Erythroblast (primary cell): ENCODE results near the gene P2RY6.

Source experiments
- DNase-seq, 2 experiments: peaks; one replicate each; lab custom pipeline; 2025; lab: John Stamatoyannopoulos, UW
- GATA1 ChIP-seq: IDR thresholded peaks from 2 replicates; pipeline ENCODE4 v1.6.1; 2011; ENCODE audit warnings: low read depth, mild to moderate bottlenecking, control low read depth, low read length, moderate library complexity
- POLR2A ChIP-seq: IDR thresholded peaks from 2 replicates; pipeline ENCODE4 v1.6.1; 2011; ENCODE audit warnings: mild to moderate bottlenecking, low read length

Gene P2RY6

DNA sequence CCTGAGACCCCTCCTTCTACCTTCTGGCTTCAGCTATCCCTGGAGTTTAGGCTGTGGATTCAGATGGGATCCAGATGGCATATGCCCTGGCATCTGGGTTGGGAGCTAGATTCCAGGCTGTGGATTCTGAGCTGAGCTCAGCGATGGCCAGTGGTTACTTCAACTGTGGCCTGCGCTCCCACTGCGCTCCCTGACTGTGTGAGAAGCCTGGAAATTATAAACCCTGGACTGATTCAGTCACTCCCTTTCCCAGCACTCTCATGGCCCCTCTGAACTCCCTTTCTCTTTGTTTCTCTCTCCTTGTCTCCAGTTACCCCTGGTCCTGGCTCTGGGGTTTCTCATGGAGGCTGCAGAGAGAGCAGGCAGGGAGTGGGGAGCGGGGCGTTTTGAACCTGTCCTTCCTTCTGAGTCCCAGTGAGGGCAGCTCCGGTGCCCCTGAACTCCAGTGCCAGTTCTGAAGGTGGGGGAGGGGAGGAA is 40.8 kb downstream of the P2RY6 start:
- DNase-seq: no peak

DNA sequence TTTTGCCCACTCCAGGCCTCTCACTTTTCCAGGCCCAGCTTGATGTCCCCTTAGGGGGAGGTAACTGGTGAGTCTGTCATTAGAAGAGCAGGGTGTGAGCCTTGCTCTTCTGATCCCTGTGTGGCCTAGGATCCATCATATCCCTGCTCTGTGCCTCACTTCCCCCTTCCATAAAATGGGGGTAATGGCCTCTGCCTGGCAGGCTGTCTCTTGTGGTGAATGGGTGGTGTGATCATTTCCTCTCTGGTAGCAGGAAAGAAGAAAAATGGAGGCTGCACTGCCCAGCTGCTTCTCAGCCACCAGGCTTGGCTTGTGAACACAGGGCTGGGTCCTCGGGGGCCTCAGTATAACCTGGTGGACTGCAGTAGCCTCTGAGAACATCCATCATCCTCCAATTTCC is 41.5 kb downstream of the P2RY6 start:
- TF ChIP-seq POLR2A (no peak), GATA1 (no peak)
- DNase-seq: no peak

More for the DNA sequence above, 40.8 kb downstream of the P2RY6 start:
- no peak for TF ChIP-seq GATA1
- no peak for TF ChIP-seq POLR2A

DNA sequence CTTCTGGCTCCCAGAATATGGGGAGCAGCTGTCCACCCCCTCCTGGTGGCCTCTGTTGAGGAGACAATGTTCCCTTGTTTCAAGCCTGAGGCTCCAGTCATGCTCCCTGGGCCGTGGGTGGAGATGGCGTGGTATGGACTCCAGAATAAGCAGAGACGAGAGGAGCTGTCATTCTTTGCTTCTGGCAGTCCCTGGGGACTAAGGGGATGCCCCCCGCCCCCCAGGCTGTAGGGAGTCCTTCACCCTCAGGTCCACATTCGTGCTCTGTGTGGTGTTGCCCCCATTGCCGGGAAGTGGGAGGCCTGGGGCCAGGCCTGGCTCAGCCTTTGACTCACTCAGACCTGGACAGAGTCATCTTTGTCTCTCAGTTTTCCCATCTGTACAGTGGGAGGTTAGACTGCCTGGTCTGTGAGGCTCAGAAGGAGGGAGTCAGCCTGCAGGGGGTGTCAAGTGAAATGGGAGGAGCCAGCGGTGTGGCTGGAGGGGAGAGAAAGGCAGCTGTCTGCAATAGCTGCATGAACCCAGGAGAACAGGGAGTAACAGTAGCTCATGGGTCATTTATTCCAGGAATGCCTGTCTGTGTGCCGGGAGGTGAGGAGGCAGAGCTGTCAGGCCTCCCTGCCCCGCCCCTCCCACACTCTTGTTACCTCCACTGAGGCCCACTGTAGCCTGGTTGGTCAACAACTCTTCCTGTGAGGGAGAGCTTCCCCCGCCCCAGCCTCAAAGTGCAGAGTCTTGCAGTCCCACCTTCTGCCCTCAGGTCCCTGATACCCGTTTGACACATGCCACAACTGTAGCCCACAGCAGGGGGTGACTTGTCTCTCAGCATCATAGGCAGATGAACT is 42.2 kb downstream of the P2RY6 start:
- no peak for DNase-seq
- TF ChIP-seq POLR2A: no peak
- no peak for TF ChIP-seq GATA1

DNA sequence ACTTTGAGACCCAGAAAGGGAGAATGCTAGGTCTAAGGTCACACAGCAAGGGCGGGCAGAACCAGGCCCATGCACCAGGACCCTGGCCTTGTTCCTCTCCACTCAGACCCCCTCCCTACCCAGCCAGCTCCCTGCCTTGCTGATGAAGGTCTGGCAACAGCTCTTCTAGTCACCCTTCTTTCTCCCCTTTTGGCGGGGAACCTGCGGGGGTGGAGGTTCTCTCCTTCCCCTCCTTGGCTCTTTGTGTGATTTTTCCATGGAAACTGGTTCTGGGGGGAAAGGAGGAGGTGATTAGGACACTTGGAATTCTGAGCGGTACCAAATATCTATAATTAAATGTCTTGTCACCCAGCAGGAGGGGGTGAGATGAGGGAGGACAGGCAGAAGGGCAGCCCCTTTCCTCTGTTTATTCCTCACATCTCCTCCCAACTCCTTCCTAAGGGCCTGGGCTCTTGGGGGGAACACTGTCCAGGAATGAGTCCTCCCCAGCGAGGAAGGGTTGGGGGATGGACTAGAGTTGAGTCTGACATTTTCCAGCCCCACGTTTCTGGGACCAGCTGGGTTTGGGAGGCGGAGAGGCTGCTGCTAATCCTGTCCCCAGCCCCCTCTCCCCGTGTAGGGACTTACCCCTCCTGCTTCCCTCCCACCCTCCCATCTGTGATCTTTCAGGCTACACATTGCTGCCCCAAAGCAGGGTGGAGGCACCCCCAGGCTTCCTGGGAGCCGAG is 43.3 kb downstream of the P2RY6 start:
- DNase-seq: no peak
- TF ChIP-seq POLR2A (no peak), GATA1 (no peak)

DNA sequence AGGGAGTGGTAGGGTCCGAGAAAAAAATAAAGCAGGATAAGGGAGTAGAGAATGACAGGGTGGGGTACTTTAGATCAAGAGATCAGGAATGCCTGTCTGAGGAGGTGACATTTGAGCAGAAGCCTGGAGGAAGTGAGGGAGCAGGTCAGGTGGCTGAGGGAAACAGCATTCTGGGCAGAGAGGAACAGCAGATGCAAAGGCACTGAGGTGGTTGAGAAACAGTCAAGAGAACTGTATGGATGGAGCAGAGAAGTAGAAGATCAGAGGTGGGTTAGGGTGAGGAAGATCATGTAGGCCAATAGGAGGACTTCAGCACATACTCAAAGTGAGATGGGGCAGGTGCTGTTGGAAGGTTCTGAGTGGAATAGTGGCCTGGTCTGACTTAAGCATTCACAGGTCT is 44.3 kb downstream of the P2RY6 start:
- DNase-seq: no peak
- TF ChIP-seq POLR2A (no peak), GATA1 (no peak)

DNA sequence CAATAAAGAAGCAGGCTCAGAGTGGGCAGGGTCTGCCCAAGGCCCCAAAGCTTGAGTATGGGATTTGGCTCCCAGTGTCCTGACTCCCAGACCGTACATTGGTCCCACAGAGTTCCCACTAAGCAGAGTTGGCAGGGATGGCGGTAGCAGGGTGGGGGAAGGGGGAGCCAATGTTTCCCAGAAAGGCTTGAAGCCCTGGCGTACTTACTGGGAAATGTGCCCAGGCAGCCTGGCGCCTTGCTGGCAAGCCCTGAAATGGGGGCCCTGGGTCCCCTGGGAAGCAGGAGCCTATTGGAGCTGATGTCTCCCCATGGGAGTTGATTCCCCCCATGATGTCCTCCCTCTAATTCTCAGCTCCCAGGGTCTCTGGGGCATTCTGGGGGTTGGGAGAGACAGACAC is 45.2 kb downstream of the P2RY6 start:
- no peak for DNase-seq
- TF ChIP-seq GATA1: no peak
- TF ChIP-seq POLR2A: no peak

DNA sequence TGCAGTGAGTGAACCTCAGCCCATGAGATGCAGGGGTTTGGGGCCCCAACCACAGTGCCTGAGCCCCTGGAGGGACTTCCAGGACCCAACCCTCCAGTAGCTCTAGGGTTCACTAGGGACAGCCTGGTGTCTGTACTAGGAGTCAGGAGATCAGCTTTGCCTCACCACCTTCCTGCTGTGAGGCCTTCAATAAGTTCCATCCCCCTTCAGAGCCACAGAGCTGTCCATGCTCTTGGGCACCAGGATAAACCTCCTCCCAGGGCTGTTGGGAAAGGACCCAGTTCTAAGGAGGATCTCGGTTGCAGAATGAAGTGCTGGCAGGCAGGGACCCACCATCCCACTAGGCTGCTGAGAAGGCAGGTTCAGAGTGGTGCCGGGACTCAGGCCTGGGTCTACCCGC is 45.7 kb downstream of the P2RY6 start:
- no peak for DNase-seq
- no peak for TF ChIP-seq POLR2A
- TF ChIP-seq GATA1: no peak

DNA sequence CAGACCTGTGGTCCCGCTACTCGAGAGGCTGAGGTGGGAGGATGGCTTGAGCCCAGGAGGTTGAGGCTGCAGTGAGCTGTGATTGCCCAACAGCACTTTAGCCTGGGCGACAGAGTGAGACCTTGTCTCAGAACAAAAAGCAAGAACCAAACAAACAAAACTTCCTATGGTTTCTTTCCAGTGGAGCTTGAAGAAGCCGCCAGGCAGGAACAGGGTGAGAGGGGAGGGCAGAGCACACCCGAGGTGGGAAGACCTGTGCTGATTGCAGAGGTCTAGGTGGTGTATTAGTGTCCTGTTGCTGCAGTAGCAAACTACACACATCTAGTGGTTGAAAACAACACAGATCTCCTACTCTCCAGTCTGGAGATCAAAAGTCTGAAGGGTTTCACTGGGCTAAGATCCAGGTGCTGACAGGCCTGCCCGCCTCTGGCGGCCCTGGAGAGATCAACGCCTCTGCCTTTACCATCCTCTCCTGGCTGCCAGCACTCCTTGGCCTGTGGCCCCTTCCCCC is 46.4 kb downstream of the P2RY6 start:
- DNase-seq: no peak
- TF ChIP-seq POLR2A (no peak), GATA1 (no peak)

DNA sequence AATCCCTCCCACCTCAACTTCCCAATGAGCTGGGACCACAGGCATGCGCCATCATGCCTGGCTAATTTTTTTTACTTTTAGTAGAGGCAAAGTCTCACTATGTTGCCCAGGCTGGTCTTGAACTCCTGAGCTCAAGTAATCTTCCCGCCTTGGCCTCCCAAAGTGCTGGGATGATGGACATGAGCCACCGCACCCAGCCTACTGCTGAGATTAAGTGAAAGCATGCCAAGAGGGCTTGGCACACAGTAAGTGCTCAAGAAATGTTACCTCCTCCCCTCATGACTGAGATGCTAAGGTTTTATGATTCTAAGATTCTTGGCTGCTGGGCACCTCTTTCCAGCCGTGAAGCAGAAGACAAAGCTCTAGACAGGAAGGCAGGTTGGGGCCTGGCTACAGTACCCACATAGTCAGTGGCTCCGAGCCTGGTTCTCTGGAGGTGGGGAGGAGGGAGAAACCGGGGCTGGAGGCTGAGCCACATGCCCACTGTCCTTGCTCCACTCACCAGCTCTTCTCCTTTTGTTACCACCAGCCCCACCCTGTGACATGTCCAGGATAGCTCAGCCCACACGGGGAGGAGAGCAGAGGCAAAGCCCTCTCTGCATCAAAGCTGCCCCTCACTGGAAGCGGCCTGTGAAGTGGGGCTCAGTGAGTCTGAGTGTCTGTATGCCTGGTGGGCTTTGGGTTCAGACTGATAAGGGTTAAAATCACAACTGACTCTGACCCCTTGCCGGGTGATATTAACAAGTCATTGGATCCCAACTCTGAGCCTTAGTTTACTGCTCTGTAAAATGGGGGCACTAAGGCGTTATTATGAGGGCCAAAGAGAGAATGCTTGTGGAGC is 48.8 kb downstream of the P2RY6 start:
- DNase-seq: no peak
- no peak for TF ChIP-seq GATA1
- no peak for TF ChIP-seq POLR2A

DNA sequence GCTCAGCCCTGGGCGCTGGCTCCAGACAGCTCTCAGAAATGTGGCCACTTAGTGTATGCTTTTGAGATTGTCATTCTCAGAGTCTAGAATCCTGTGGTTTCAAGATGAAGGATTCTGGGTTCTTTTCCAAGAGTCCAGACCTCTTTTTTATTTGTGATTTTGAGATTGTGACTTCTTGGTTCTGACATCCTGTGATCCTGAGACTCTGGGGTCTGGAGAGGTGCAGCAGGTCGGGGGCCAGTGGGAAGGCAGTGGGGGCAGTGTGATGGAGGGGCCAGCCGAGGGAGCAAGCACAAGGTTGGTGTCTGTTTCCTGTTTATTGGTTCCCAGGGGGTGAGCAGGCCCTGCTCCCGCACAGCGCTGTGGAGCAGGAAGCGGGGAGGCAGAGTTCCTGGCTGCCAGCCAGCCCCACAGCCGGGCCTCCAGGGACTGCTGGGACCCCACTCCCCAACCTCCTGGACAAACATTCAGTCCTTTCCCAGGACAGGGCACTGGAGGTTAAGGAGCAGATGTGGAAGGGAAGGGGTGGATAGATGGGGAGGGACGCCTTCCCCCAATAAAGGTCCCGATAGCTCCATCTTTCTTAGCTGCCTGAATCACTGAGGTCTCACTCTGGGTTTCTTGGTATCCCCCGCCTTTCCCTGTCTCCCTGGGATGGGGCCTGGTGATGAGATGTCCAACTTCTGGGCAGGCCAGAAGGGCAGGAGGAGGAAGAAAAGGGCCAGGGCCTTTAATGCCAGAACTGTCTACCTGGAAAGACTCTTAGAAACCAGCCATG is 49.7 kb downstream of the P2RY6 start:
- DNase-seq: no peak
- TF ChIP-seq POLR2A: no peak
- TF ChIP-seq GATA1: no peak

DNA sequence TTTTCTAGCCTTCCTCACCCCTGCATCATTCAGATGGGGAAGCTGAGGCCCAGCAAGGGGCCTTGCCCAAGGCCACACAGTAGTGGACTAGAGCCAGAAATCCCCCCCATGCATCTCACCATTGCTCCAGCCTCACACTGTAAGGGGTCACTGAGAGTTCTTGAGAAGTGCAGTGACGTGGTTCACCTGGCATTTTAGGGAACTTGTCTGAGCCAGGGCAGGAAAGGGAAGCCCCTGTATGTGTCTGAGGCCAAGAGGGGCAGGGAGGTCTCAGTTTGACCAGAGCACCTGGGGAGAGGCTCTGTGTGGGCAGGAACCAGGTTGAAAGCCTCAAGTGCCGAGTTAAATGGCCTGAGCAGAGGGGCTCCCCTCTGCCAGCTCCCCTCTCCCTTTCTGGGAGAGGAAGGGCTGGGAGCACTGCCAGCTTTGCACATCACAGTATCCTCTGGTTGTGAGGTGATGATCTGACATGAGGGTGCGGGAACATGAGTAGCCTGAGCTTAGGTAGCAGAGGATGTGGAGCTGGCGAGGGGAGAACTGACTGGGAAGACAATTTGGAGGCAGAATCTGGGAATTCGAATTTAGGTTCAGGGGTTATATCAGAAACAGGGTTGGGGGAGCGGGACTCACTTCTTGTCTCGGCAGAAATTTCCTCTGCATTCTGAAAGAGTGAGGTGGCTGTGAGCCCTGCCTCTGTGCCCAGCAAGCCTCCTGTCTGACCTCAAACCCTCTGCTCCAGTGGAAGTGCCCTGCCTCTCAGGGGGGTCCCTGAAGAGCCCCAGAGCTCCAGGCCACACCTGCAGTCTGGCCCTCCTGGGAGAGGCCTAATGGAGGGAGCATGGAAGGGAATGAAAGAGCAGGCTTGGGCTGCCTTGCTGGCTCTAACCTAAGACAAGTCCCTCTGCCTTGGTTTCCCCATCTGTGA is 50.5 kb downstream of the P2RY6 start:
- no peak for DNase-seq
- no peak for TF ChIP-seq GATA1
- TF ChIP-seq POLR2A: no peak

DNA sequence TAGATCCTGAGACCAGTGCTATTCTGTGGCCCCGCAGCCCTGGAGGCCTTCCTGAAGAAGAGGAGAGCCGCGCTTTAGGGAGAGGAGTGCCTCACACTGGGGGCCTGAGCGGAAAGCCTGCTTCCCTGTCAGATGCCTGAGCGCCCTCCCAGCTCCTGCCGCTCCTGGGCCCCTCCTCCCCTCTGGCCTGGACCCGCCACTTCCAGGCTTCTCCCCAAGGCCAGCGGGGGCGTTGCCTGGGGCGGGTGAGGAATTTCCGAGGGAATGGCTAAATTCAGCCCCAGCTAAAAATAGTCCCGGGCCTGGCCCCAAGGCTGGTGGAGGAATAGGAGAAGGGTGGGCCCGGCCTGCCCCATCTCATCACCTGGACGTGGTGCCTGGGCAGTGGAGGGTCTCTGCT is 51.3 kb downstream of the P2RY6 start:
- TF ChIP-seq GATA1 (no peak), POLR2A (no peak)
- no peak for DNase-seq
